TTC549 (cell line): ENCODE measurements around the gene TXNDC17.
A peak's percentile ranks its signal among the peaks of the same experiment; 100 is the strongest.
"Not testable (repeated sequence)": the region's sequence is repeated elsewhere in the genome, so short reads cannot be mapped to it uniquely, and the experiment has no call there.

Source experiments
- FAIRE-seq: peaks from 2 replicates; lab custom pipeline; 2012; peaks lifted over from hg19 to GRCh38; lab: Jason Lieb, UNC

TXNDC17 gene

GRCh38 chr17:6661464-6661848 is 20.6 kb downstream of the TXNDC17 start:
- no peak for FAIRE-seq

GRCh38 chr17:6663200-6663599 is 22.3 kb downstream of the TXNDC17 start:
- FAIRE-seq = not testable (repeated sequence)

GRCh38 chr17:6666077-6666521 is 25.2 kb downstream of the TXNDC17 start:
- FAIRE-seq = peak; percentile 66

- no peak for FAIRE-seq
Measured at GRCh38 chr17:6666557-6666956, 25.7 kb downstream of the TXNDC17 start.

- no peak for FAIRE-seq
Measured at GRCh38 chr17:6667516-6667915, 26.7 kb downstream of the TXNDC17 start.

- FAIRE-seq = no peak
Measured at GRCh38 chr17:6668219-6668618, 27.4 kb downstream of the TXNDC17 start.

GRCh38 chr17:6668727-6669425 is 28.0 kb downstream of the TXNDC17 start:
- no peak for FAIRE-seq

GRCh38 chr17:6669479-6670212 is 28.8 kb downstream of the TXNDC17 start:
- FAIRE-seq = no peak

- no peak for FAIRE-seq
Measured at GRCh38 chr17:6670571-6670970, 29.7 kb downstream of the TXNDC17 start.

GRCh38 chr17:6670999-6671398 is 30.1 kb downstream of the TXNDC17 start:
- FAIRE-seq = no peak

GRCh38 chr17:6671431-6671830 is 30.6 kb downstream of the TXNDC17 start:
- no peak for FAIRE-seq

- FAIRE-seq = no peak
Measured at GRCh38 chr17:6674586-6674985, 33.7 kb downstream of the TXNDC17 start.

GRCh38 chr17:6675201-6675825 is 34.5 kb downstream of the TXNDC17 start:
- FAIRE-seq = no peak

- no peak for FAIRE-seq
Measured at GRCh38 chr17:6676802-6677157, 35.9 kb downstream of the TXNDC17 start.

GRCh38 chr17:6677158-6677831 is 36.4 kb downstream of the TXNDC17 start:
- FAIRE-seq = no peak

GRCh38 chr17:6677946-6678345 is 37.1 kb downstream of the TXNDC17 start:
- no peak for FAIRE-seq

GRCh38 chr17:6679241-6679640 is 38.4 kb downstream of the TXNDC17 start:
- FAIRE-seq = no peak

- no peak for FAIRE-seq
Measured at GRCh38 chr17:6681176-6681575, 40.3 kb downstream of the TXNDC17 start.

GRCh38 chr17:6681671-6682070 is 40.8 kb downstream of the TXNDC17 start:
- FAIRE-seq = no peak

- FAIRE-seq = no peak
Measured at GRCh38 chr17:6682339-6682738, 41.5 kb downstream of the TXNDC17 start.

- FAIRE-seq = no peak
Measured at GRCh38 chr17:6683081-6683684, 42.3 kb downstream of the TXNDC17 start.

GRCh38 chr17:6683730-6684459 is 43.0 kb downstream of the TXNDC17 start:
- no peak for FAIRE-seq
